Activated CD8-positive, alpha-beta memory T cell treated with anti-CD3 and anti-CD28 coated beads for 36 hours (primary cell): Measurements from ENCODE around the gene SUSD1. TPM values are rescaled to one million over a fixed set of nuclear protein-coding genes. Genes with fewer than 3 reads are reported as not detected.
"Not testable (repeated sequence)": the region's sequence is repeated elsewhere in the genome, so short reads cannot be mapped to it uniquely, and the experiment has no call there.

Experiments
- CTCF ChIA-PET: fragments of 350-600 bp; sonication (Branson Sonifier 250); formaldehyde crosslinking; loops from one replicate; lab custom pipeline; 2021; ENCODE audit warnings: antibody characterized with exemption; lab: Charles Lee
- POLR2A ChIA-PET: fragments of 350-600 bp; sonication (Branson Sonifier 250); formaldehyde crosslinking; loops from one replicate; lab custom pipeline; 2021; ENCODE audit warnings: antibody characterized with exemption; lab: Charles Lee
- total RNA-seq, 2 experiments: library from RNA; stranded (reverse); gene quantifications; one replicate each; pipeline ENCODE4 v1.2.3, GENCODE V29; 2021

Gene SUSD1
- total RNA-seq, 2 experiments from 2014 or later, result 5.1 to 5.2 TPM

DNA sequence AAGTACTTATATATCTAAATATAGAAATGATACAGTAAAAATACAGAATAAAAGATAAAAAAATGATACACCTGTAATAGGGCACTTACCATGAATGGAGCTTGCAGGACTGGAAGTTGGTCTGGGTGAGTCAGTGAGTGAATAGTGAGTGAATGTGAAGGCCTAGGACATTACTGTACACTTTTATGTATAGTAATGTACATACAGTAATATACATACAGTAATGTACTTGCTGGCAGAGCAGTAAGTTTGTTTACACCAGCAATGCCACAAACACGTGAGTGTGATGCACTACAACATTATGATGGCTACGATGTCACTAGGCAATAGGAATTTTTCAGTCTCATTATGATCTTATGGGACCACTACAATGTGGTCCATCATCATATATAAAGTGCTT is 34.2 kb downstream of the SUSD1 start:
- POLR2A ChIA-PET, result no interaction called here
- CTCF ChIA-PET, result no interaction called here

DNA sequence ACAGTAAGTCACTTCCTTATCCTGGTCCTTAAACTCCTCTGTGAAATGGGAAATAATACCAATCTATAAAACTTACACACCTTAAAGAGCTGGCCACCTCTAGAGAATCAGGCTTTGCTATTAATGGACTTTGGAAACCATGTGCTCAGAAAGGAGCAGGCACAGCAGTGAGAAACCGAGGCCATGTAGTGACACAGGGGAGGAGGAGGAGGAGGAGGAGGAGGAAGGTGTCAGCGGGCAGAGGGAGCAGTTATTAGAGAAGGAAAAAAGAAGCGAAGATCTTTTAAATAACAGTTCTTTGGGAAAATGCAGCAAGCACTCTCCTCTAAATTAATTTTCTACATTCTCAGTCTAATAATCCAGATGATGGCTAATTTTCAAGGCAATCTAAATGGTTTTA is 38.0 kb downstream of the SUSD1 start:
- ChIA-PET POLR2A (no interaction called here), CTCF (no interaction called here)

DNA sequence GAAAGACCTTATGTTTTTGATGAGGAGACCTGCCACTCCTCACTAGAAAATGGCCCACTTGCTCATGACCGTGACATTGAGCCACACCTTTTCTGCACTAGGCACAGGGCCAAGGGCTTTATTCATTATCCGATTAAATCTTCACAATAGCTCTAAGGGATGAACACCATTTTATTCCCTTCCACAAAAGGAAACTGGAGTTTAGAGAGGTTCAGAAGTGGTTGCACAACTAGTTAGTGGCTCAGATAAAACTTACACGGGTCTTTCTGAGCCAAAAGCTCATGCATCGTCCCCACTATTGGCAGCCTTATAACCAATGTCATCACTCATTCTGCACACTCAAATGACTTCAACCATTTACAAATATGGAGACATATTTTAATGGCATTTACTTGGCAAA is 39.4 kb downstream of the SUSD1 start:
- CTCF ChIA-PET, result no interaction called here
- POLR2A ChIA-PET, result no interaction called here

DNA sequence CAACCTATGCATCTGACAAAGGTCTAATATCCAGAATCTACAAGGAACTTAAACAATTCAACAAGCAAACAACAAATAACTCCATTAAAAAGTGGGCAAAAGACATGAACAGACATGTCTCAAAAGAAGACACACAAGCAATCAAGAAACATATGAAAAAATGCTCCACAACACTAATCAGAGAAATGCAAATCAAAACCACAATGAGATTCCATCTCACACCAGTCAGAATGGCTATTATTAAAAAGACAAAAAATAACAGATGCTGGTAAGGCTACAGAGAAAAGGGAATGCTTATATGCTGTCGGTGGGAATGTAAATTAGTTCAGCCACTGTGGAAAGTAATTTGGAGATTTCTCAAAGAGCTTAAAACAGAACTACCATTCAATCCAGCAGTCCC is 41.3 kb downstream of the SUSD1 start:
- CTCF ChIA-PET, result not testable (repeated sequence)
- POLR2A ChIA-PET, result interaction anchor here (0.5 kb wide), 1 partner anchor 19 kb away, joined by 4 read pairs; no protein-coding TSS in a partner anchor

DNA sequence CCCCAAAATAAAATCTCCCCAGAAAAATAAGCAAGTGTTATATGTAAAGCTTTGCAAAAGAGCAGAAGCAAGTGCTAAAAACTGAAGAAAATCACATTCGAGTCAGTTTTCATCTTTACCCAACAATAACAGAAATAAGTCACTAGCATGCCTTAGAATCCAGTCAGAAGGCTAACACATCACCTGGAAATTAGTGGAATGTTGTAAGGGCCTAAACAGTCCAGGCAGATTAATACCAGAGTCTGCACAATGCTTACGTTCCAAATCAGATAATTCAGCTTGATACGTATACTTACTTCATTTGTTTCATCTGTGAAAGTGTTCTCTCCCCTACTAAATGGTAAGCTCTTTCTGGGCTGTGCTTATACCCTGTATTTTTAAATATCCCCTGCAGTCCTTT is 42.7 kb downstream of the SUSD1 start:
- ChIA-PET CTCF (no interaction called here), POLR2A (no interaction called here)

DNA sequence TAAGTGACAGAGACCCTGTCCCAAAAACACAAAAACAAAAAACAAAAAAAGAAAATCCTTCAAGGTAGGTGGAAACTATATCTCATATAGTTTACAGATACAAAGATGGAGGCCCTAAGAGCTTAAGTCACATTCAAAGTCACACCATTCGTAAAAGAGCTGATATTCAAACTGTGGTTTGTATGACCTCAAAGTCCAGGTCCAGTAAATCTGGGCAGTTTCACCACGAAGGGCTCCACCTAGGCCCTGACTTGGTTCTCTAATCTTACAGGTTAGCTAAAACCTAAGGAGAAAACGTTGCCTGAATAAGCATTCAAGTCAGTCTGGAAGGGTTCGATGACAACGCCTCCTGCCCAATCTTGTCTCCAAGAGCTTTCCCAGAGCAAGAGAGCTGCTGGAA is 44.1 kb downstream of the SUSD1 start:
- ChIA-PET CTCF (no interaction called here), POLR2A (no interaction called here)

DNA sequence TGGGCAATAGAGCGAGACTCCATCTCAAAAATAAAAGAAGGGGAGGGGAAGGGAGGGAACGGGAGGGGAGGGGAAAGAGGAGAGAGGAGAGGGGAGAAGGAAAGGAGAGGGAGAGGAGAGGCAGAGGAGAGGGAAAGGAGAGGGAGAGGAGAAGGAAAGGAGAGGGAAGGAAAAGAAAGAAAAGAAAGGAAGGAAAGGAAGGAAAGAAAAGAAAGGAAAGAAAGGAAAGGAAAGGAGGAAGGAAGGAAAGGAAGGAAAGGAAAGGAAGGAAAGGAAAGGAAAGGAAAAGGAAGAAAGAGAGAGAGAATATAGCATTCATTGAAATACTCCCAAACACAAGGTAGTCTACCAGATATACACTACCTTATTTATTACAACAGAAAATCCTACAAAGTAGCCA is 44.8 kb downstream of the SUSD1 start:
- POLR2A ChIA-PET, result no interaction called here
- CTCF ChIA-PET, result interaction anchor here (1.2 kb wide), 1 partner anchor 230 kb away, joined by 3 read pairs; no protein-coding TSS in a partner anchor

DNA sequence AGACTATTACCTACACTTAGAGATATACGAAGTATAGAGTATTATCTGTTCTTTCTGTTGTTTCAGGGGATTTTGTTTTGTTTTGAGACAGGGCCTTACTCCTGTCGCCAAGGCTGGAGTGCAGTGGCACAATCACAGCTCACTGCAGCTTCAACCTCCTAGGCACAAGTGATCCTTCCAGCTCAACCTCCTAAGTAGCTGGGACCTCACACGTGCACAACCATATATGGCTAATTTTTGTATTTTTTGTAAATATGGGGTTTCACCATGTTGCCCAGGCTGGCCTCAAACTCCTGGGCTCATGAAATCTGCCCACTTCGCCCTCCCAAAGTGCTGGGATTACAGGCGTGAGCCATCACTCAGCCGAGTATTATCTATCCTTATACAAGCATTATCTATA is 45.9 kb downstream of the SUSD1 start:
- POLR2A ChIA-PET, result no interaction called here
- CTCF ChIA-PET, result interaction anchor here (0.6 to 1.2 kb wide), 2 partner anchors 69 to 231 kb away, joined by 3 read pairs; no protein-coding TSS in a partner anchor

DNA sequence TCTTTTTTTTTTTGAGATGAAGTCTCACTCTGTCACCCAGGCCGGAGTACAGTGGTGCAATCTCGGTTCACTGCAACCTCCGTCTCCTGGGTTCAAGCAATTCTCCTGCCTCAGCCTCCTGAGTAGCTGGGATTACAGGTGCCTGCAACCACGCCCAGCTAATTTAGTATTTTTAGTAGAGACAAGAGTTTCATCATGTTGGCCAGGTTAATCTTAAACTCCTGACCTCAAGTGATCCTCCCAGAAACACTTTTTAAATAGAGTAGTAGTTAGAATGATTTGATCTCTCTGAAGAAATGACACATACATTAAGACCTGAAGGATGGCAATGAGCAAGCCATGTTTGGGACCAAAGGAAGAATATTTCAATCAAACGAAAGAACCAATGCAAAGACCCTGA is 46.7 kb downstream of the SUSD1 start:
- CTCF ChIA-PET, result interaction anchor here (0.6 kb wide), 1 partner anchor 266 kb away, joined by 6 read pairs; no protein-coding TSS in a partner anchor
- POLR2A ChIA-PET, result not testable (repeated sequence)

DNA sequence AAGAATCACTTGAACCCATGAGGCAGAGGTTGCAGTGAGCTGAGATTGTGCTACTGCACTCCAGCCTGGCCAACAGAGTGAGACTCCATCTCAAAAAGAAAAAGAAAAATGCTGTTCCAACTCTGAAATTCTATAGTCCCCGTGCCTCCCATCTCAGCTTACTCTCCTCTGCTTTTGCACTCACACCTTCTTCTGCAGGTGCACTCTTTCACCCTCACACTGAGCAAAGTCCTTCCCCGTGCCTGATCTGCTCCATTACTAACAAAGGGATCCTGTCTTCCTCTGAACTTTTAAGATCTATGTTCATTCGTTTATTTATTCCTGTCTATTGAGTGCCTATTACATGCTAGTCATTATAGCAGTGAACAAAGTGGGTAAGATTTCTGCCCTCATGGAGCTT is 47.8 kb downstream of the SUSD1 start:
- ChIA-PET POLR2A (interaction anchor here (0.6 kb wide), 1 partner anchor 88 kb away, joined by 4 read pairs; no protein-coding TSS in a partner anchor), CTCF (interaction anchor here (0.6 kb wide), 1 partner anchor 336 kb away, joined by 3 read pairs; no protein-coding TSS in a partner anchor)

DNA sequence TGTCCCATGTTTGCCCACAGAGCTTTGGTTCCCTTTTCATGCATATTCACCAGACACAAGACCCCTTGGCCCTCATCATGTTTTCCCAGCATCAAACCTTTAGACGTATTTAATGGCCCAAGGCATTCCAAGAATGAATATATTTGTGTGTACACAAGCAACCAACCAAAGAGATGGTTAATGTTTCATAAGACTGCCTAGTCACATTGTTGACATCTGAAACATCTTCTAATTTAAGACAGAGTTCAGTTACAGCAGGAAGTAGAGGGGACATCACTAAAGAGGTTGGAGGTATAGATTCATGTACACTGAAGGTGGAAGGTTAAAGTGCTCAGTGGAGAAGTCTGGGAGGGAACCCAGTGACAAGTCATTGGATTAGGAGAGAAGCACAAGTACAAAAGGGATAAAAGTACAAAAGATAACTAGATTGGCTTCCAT is 49.1 kb downstream of the SUSD1 start:
- POLR2A ChIA-PET, result no interaction called here
- CTCF ChIA-PET, result no interaction called here

DNA sequence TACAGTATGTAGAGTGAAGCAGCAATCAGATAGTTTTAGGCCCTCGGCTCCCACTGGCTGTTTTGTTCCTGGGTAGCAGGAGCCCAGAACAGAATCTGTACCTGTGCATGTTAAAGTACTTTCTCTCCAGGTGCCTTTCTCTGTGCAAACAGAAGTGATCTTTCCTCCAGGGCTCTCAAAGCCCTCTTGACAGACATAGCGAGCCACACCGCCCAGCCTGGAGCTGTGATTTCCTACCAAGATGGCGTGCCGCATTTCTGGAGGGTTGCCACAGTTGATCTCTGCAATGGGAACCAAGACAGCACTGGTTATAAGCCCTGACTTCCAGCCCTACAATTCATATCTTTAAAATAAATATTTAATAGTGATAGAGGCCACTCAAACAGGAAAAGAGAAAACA is 50.9 kb downstream of the SUSD1 start:
- POLR2A ChIA-PET, result no interaction called here
- CTCF ChIA-PET, result no interaction called here

DNA sequence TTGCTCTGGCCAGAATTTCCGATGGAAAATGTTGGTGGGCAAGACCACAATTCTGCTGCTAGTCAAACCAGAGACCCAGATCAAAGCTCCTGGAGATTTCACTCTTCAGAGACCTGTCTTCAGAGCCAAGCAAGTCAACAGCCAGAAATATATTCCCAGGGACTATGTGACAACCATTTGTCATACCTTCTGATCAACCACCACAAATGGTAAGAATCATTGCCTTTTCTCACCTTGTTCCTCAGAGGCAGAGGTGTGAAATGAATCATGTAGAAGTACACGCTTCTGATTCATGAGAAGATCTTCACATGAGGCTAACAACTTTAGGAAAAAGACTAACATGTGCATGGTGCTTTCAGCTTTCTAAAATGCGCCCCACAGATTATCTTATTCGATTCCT is 53.5 kb downstream of the SUSD1 start:
- POLR2A ChIA-PET, result no interaction called here
- CTCF ChIA-PET, result no interaction called here

DNA sequence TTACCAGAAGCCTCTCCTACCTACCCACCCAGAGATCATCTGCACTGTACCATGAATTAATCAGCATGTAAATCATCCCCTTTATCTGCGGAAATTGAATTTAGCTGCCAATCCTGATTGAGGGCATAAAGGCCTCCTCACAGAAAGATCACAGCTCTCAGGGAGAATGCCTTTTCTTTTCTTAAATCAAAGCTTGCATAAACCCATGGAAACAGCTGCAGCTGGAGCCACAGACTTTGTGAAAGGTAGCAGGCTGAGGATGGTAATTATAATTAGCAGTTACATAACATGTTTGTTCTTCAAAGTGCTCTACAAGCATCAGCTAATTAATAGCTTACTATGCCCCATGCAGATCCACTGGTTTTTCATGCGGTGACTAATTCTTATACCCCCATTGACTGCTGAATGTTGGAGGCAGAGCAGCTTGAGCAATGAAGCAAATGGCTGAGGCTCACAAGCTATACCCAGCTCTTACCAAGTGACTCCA is 54.6 kb downstream of the SUSD1 start:
- ChIA-PET CTCF (no interaction called here), POLR2A (no interaction called here)

DNA sequence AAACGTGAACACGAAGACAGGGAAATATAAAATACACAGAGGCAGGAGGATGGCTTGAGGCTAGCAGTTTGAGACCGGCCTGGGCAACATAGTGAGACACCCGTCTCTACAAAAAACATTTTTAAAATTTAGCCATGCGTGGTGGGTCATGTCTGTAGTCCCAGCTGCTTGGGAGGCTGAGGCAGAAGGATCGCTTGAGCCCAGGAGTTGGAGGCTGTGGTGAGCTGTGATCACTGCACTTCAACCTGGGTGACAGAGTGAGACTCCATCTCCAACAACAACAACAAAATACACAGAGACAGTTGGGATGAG is 55.1 kb downstream of the SUSD1 start:
- ChIA-PET CTCF (no interaction called here), POLR2A (no interaction called here)

DNA sequence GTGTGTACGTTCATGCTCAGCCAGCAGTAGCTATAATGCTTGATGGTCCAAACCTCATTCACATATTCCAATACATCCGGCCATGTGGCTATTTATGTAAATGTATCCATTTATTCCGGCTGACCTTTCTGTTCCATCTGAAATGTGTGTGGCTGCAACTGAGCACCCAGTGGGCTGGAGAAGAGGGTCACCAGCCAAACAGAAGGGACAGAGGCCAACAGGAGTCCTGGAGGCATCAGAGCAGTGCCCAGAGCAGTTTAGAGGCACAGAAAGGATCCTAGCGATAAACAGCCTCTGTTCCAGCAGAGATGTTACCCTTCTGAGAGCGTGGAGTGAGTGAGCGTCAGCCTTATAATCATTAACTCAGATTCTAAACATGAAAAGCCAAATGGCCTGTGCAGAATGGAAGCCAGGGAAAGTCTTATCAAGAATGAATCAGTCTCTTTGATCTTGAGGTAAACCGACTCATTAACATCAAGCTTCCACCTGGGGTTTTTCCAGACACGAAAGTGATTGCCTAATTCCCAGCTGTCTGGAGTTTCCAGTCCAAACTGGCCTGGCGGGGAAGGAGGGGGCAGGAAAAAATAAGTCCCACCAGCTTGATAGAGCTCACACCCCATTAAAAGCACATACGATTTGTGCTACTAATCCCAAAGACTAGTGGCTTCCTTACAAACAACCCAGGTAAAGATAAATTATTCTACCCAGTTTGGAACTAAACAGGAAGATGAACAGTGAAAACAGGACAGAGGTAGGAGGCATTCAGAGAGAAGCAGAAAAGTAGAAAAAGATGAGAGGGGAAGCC is 55.7 kb downstream of the SUSD1 start:
- CTCF ChIA-PET, result no interaction called here
- POLR2A ChIA-PET, result no interaction called here

DNA sequence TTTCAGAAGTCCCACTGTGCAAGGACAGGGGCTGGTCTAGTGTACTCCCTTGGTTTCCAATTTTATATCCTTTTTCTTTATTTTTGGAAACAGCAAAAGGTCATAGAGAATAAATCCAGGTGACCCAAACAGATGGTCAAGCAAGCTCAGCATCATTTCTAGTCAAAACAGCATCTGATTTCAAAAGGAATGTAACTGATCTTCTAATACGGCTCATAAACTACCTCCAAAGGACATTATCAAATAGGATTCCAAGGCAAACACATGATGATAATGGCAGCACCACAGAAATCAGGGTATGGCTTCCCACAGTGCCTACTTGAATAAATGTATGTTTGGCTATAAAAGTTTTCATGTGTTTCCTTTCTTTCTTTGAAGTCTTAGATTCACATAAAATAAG is 57.1 kb downstream of the SUSD1 start:
- ChIA-PET POLR2A (no interaction called here), CTCF (no interaction called here)

DNA sequence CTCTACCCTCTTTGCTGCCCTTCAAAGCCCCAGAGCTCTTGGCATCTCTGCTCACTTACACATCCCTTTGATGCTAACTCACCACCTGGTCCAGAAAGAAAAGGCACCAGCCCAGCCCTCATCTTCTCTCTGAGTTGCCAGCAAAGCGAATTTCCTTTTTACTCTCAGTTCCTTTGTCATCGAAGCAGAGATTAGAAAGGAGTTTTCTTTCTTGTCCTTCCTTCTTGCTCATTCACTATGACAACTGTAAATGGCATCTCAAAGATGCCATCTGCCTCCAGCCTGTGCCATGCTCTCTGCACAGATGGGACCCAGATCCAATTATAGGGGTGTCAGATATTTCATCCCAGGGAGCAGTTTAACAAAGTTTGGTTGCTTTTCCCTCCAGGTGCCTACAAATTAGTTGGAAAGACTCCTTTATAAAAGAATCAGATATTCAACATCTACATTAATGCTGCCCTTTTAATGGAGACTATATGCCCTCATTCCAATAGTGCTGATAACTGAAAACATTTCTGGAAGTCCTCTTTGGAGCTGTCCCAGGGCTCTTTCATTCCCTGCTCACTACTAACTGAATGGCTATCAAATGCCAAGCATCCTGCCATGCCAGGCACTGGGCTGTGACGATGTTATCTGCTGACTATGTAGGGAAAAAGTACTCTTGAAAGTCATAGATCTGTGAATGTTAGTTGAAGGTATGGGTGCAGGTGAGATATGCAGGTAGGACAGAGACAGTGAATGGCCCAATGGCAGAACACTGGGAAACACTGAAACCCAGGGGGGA is 58.9 kb downstream of the SUSD1 start:
- ChIA-PET POLR2A (no interaction called here), CTCF (interaction anchor here (0.7 kb wide), 1 partner anchor 65 kb away, joined by 6 read pairs; no protein-coding TSS in a partner anchor)

DNA sequence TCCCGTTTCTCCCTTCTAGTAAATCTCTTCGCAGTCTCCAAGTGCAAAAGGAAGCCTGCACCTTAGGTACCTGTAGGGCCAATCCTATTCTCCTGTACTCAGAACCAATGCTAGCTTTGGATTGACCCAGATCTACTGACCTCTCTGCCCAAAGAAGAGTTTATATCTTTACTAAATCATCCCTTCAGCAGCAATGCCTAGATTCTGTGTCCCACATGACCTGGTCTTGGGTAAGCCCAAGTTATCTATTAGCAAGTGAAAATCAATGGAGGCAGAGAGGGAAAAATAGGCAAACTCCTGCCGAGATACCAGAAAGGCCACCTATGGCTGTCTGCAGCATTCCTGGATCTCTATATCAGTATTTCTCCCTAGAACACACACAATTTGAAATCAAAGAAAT is 60.0 kb downstream of the SUSD1 start:
- ChIA-PET POLR2A (no interaction called here), CTCF (no interaction called here)

DNA sequence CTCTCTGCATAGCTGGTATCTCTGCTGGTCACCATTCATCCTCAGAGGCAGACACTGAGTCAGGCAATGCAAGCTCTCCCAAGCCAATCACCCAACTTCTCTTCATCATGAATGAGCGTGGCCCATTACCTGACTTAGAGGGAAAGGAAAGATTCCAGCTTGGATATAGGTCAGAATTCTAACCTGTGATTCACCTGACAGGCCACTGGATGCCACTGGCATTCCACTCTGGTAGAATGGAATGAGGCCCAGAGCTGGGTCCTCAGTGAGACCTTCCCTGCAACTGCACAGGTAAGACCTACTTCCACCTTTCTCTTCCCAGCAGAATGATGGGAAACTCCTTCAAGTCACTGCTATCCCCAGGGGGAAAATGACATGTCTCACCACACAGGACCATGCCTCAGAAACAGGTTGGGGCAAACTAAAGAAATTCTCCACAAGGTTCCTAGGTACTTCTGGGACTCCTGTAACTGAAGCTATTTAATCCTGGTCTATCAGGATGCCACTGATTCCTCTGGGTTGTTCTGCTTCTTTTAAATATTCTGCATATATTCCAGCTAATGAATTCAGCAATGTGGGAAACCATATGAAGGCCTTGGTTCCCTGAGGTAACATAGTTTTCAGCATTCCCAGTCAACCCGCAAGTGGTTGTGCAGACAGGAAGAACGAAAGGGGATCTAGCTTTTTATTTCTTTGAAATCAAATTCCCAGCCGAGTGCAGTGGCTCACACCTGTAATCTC is 62.0 kb downstream of the SUSD1 start:
- ChIA-PET CTCF (interaction anchor here (1.1 kb wide), 3 partner anchors 15 to 254 kb away, joined by 3 to 6 read pairs (median 5); no protein-coding TSS in a partner anchor), POLR2A (no interaction called here)
